Lung (tissue), 12 donors: ENCODE measurements around the gene SHANK3. TPM values are rescaled to one million over a fixed set of nuclear protein-coding genes. Genes with fewer than 3 reads are reported as not detected.

ENCODE experiments used
- ATAC-seq: fragments of 200-7000 bp; cut with Tn5 transposase; one replicate; pipeline ENCODE4 v1.9.1; 2020; ENCODE audit warnings: moderate number of reproducible peaks; ENCODE audit not compliant: insufficient read depth, low FRiP score
- DNase-seq, 3 donors: peaks; one replicate each; pipeline ENCODE4 v3.0.0-alpha.2; 2013 to 2017
- H3K27ac ChIP-seq, 2 donors: one replicate each; pipeline ENCODE4 v1.5.1; 2013; ENCODE audit warnings: mild to moderate bottlenecking in 2 of 2, moderate library complexity in 2 of 2, control low read depth in 1 of 2, inconsistent platforms in 1 of 2, low read depth in 1 of 2, low read length in 1 of 2
- H3K27me3 ChIP-seq, 3 donors: one replicate each; pipeline ENCODE4 v1.5.1; 2013; ENCODE audit warnings: low read length in 2 of 3; ENCODE audit not compliant: control insufficient read depth in 3 of 3, insufficient read depth in 3 of 3
- H3K36me3 ChIP-seq, 4 donors: one replicate each; pipeline ENCODE4 v1.5.1; 2013; ENCODE audit warnings: low read length in 4 of 4, mild to moderate bottlenecking in 1 of 4, moderate library complexity in 1 of 4; ENCODE audit not compliant: control insufficient read depth in 4 of 4, insufficient read depth in 4 of 4
- H3K4me1 ChIP-seq, 5 donors: one replicate each; pipeline ENCODE4 v1.5.1; 2013; ENCODE audit warnings: low read length in 5 of 5, mild to moderate bottlenecking in 2 of 5, moderate library complexity in 1 of 5; ENCODE audit not compliant: control insufficient read depth in 5 of 5, insufficient read depth in 5 of 5
- H3K4me3 ChIP-seq: one replicate; pipeline ENCODE4 v1.5.1; 2013; ENCODE audit warnings: mild to moderate bottlenecking, control low read depth, moderate library complexity
- H3K9ac ChIP-seq, 2 donors: one replicate each; pipeline ENCODE4 v1.5.1; 2013; ENCODE audit warnings: low read length in 2 of 2, control low read depth in 1 of 2; ENCODE audit not compliant: insufficient read depth in 1 of 2
- H3K9me3 ChIP-seq, 4 donors: one replicate each; pipeline ENCODE4 v1.5.1; 2013; ENCODE audit warnings: low read length in 3 of 4, mild to moderate bottlenecking in 1 of 4, moderate library complexity in 1 of 4; ENCODE audit not compliant: control insufficient read depth in 4 of 4, insufficient read depth in 3 of 4
- CTCF ChIP-seq: IDR thresholded peaks from 2 replicates; pipeline ENCODE4 v1.5.1; 2012; ENCODE audit warnings: mild to moderate bottlenecking; ENCODE audit errors: control extremely low read depth, extremely low read depth
- WGBS, 2 donors: extraction: QIAGEN DNeasy Blood & Tissue Kit; methylation state at CpG; one replicate each; pipeline ENCODE4 v1.1.7; 2013; 5-methylcytosine and 5-hydroxymethylcytosine counted together
- polyA plus RNA-seq, 2 donors: library from polyadenylated mRNA; stranded (reverse); fragments of 200-250 nt; gene quantifications; one replicate each; pipeline ENCODE4 v1.2.1, GENCODE V29; 2013
- total RNA-seq, 2 donors: library from RNA; depleted of rRNA in 1 of 2; stranded (reverse); fragments of >200 nt in 1 of 2; gene quantifications; one replicate each; pipeline ENCODE4 v1.2.1, GENCODE V29; 2014 to 2021
- donor health status: control.
- donor health status: control.
- donor health status: Bipolar disorder and iron deficiency.
- donor health status: healthy.
- donor health status: DM: yes; HTN: yes; CAD: no.

Gene SHANK3
- total and polyA plus RNA-seq, 4 donors = 15.5 to 44.0 (median 22.8) TPM

DNA sequence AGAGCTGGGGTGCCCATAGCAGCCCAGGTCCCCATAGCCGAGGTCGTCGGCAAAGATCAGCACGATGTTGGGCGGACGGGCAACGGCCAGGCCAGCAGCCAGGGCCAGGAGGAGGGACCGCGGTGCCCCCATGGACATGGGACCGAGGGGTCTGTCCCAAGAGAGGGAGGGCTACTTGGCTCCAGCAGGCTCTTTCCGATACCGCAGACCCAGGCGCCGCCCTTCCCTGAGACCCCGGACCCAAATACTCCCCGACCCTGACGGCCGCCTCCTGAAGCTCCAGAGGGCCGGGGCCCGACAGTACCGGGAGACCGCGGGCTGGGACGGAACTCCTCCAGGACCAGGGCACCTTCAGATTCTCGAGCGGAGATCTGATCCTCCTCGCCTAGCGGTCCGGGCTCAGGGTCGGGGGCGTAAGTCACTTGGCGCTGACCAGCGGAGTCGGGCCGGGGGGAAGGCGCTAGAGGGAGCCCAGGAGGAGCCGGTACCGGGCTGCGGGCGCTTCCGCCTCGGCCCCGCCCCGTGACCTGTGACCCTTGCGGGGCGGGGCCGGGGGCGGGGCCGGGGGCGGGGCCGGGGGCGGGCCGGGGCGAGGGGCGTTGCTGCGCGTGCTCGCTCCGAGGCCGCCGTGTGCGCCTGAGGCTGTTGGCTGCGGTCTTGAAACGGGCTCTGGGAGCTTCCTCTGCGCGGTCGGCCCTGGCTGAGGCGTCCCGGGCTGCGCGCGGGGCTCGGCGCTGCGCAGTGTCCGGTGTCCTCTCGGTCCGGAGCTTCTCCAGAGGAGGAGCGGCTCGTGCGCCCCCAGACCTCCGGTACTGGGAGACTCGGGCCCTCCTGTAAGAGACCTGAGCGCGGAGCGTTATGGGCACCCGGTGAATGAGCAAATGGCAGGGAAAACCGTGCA, 44.7 kb upstream of the SHANK3 start, which contains the start of gene ARSA:
Gene ARSA, minus strand, starts transcription at position 511 of the 901 bp plus-strand sequence. Its CDS starts 373 bp downstream, at position 138.
- WGBS, 2 donors = 2 to 9% methylated on average over 54 to 88 of the region's 88 CpGs
- no peaks in the 10 kb centered on the region for H3K9me3 ChIP-seq
- H3K36me3 ChIP-seq = peaks cover 0 to 18% (median 0%) of the 10 kb centered on the region in 4 donors
- peak; percentile 32 for TF ChIP-seq CTCF
- DNase-seq (peak; percentile 85 to 92 (median 88)), ATAC-seq (peak; percentile 92)
- H3K27me3 ChIP-seq = no peaks in the 10 kb centered on the region
- peak within 1 kb of the TSS; percentile 82 to 88 for H3K9ac ChIP-seq
- H3K27ac ChIP-seq = peak within 1 kb of the TSS; percentile 86 to 90
- peaks cover 0 to 13% (median 7%) of the 10 kb centered on the region in 5 donors for H3K4me1 ChIP-seq
- H3K4me3 ChIP-seq = peak within 1 kb of the TSS; percentile 74

DNA sequence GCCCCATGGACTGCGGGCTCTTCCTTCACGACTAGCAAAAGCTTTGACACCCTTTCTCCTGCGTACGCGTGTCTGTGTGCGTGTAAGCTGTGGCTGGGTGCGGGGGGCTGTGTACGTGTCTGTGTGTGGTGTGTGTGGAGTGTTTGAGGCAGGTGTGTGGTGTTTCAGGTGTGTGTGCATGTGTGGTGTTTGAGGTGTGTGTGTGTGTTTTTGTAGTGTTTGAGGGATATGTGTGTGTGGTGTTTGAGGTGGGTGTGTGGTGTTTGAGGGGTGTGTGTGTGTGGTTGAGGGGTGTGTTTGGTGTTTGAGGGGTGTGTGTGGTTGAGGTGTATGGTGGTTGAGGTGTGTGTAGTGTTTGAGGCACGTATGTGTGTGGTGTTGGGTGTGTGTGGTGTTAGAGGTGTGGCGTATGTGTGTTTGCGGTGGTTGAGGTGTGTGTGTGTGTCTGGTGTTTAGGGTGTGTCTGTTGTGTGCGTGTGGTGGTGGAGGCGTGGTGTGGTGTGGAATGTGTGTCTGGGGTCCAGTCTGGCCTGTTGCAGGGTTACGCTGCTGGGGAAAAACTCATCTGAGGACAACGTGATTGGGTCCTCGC, 44.0 kb upstream of the SHANK3 start:
- ATAC-seq (no peak), DNase-seq (no peak)
- H3K4me1 ChIP-seq = peaks cover 0 to 13% (median 7%) of the 10 kb centered on the region in 5 donors
- no peaks in the 10 kb centered on the region for H3K9me3 ChIP-seq
- no peaks in the 10 kb centered on the region for H3K27me3 ChIP-seq
- H3K4me3 ChIP-seq = peak overlapping the region; percentile 74
- TF ChIP-seq CTCF = no peak
- peak overlapping the region; percentile 63 to 86 for H3K27ac ChIP-seq
- WGBS, 2 donors = 25 to 34% methylated on average over 16 of the region's 16 CpGs
- peak overlapping the region; percentile 82 to 88 for H3K9ac ChIP-seq
- H3K36me3 ChIP-seq = peaks cover 0 to 18% (median 0%) of the 10 kb centered on the region in 4 donors

DNA sequence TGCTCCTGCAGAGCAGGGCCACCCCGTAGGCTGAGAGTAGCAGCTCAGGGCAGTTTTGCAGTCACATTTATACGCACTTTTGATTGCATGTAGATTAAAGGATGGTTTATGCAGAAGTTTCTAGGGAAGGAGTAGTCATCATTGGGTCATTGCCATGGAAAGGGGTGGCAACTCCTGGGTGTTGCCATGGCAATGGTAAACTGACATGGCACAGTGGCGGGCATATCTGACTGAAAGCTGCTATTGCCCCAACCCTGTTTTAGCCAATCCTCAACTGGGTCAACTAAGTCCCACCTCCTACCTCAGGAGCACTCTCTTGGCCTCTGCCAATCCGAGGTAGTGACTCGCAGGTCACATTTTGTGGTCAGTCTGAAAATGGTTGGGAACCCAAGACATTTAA, 42.2 kb upstream of the SHANK3 start:
- H3K27ac ChIP-seq = no peak overlapping the region
- H3K27me3 ChIP-seq = no peaks in the 10 kb centered on the region
- H3K36me3 ChIP-seq = peaks cover 0 to 10% (median 0%) of the 10 kb centered on the region in 4 donors
- TF ChIP-seq CTCF = no peak
- H3K4me1 ChIP-seq = peaks cover 0 to 13% (median 7%) of the 10 kb centered on the region in 5 donors
- DNase-seq (no peak), ATAC-seq (no peak)
- H3K9me3 ChIP-seq = no peaks in the 10 kb centered on the region
- no peak overlapping the region for H3K4me3 ChIP-seq
- no peak overlapping the region for H3K9ac ChIP-seq
- 90 to 91% methylated on average over 5 of the region's 5 CpGs for WGBS, 2 donors
